HG03103 (cell line): ENCODE results near the gene SDE2.
A peak's percentile ranks its signal among the peaks of the same experiment; 100 is the strongest.
"Not testable (repeated sequence)": the region's sequence is repeated elsewhere in the genome, so short reads cannot be mapped to it uniquely, and the experiment has no call there.

Experiments
- ATAC-seq: cut with Tn5 transposase; IDR thresholded peaks from one replicate; pipeline ENCODE4 v1.9.1; 2021; ENCODE audit warnings: low read depth; ENCODE audit not compliant: unreplicated experiment

The SDE2 gene

GRCh38 chr1:225945564-225945963 is 53.6 kb downstream of the SDE2 start:
- no peak for ATAC-seq

- peak; percentile 52 for ATAC-seq
Measured at GRCh38 chr1:225944951-225945350, 54.2 kb downstream of the SDE2 start.

GRCh38 chr1:225944387-225944786 is 54.8 kb downstream of the SDE2 start:
- ATAC-seq: no peak

- ATAC-seq: no peak
Measured at GRCh38 chr1:225943582-225943981, 55.6 kb downstream of the SDE2 start.

- peak; percentile 83 for ATAC-seq
Measured at GRCh38 chr1:225942574-225942973, 56.6 kb downstream of the SDE2 start.

GRCh38 chr1:225941942-225942222 is 57.3 kb downstream of the SDE2 start:
- ATAC-seq: no peak

- no peak for ATAC-seq
Measured at GRCh38 chr1:225941187-225941941, 57.8 kb downstream of the SDE2 start, which contains the start of gene LEFTY2. TSS of gene LEFTY2 (minus strand) at chr1:225941220. CDS start at chr1:225941140, 80 bp downstream.

GRCh38 chr1:225940385-225941151 is 58.6 kb downstream of the SDE2 start:
- ATAC-seq: no peak

- ATAC-seq: not testable (repeated sequence)
Measured at GRCh38 chr1:225939939-225940310, 59.2 kb downstream of the SDE2 start.

- ATAC-seq: not testable (repeated sequence)
Measured at GRCh38 chr1:225939097-225939938, 59.8 kb downstream of the SDE2 start.

- ATAC-seq: no peak
Measured at GRCh38 chr1:225937048-225937968, 61.8 kb downstream of the SDE2 start.

GRCh38 chr1:225936523-225936922 is 62.6 kb downstream of the SDE2 start:
- no peak for ATAC-seq

GRCh38 chr1:225936086-225936485 is 63.1 kb downstream of the SDE2 start:
- not testable (repeated sequence) for ATAC-seq

GRCh38 chr1:225934711-225935110 is 64.4 kb downstream of the SDE2 start:
- ATAC-seq: no peak

- no peak for ATAC-seq
Measured at GRCh38 chr1:225933072-225933471, 66.1 kb downstream of the SDE2 start.
